Uterus (tissue), 4 donors: ENCODE results near the gene SLC5A3. TPM values are rescaled to one million over a fixed set of nuclear protein-coding genes. Genes with fewer than 3 reads are reported as not detected.

Source experiments
- DNase-seq, 2 donors: peaks; one replicate each; pipeline ENCODE4 v3.0.0-alpha.2; 2019 to 2020
- H3K27ac ChIP-seq, 2 donors: fragments of 200-600 bp; sonication (generic); 1 replicate in 1 of 2; 2 replicates in 1 of 2; pipeline ENCODE4 v1.5.1; 2016 to 2018
- H3K27me3 ChIP-seq, 2 donors: fragments of 200-600 bp; sonication (generic); one replicate each; pipeline ENCODE4 v1.5.1; 2018 to 2019; ENCODE audit warnings: control low read depth in 1 of 2
- H3K36me3 ChIP-seq, 2 donors: fragments of 200-600 bp; sonication (generic); one replicate each; pipeline ENCODE4 v1.5.1; 2019; ENCODE audit warnings: control low read depth in 1 of 2
- H3K4me1 ChIP-seq, 2 donors: fragments of 200-600 bp; sonication (generic); one replicate each; pipeline ENCODE4 v1.5.1; 2018 to 2019; ENCODE audit warnings: control low read depth in 1 of 2
- H3K4me3 ChIP-seq, 2 donors: fragments of 200-600 bp; sonication (generic); 1 replicate in 1 of 2; 2 replicates in 1 of 2; pipeline ENCODE4 v1.5.1; 2018 to 2019; ENCODE audit warnings: mild to moderate bottlenecking in 1 of 2
- H3K9me3 ChIP-seq, 2 donors: fragments of 200-600 bp; sonication (generic); one replicate each; pipeline ENCODE4 v1.5.1; 2019; ENCODE audit warnings: control low read depth in 1 of 2
- POLR2A ChIP-seq, 2 donors: fragments of 450-650 bp; IDR thresholded peaks; one replicate each; pipeline ENCODE4 v1.6.1; 2016; ENCODE audit warnings: antibody characterized with exemption in 2 of 2, mild to moderate bottlenecking in 1 of 2, moderate library complexity in 1 of 2
- intact Hi-C: fragments of 100-400 bp; cut with DNase I; formaldehyde crosslinking; loops from one replicate; pipeline ENCODE4 v1.15.1; 2023; ENCODE audit warnings: low total_unique reads
- total RNA-seq, 4 donors: library from RNA; depleted of rRNA in 3 of 4; stranded (reverse); fragments of >200 nt in 3 of 4; gene quantifications; one replicate each; pipeline versions ENCODE4 v1.1.0 to v1.2.4, GENCODE V29; 2014 to 2023
- TF ChIP-seq, protein P1 (sequence below), 4 experiments: fragments of 200-600 bp in 2 of 4; fragments of 450-650 bp in 2 of 4; sonication (generic) in 2 of 4; IDR thresholded peaks; one replicate each; pipeline ENCODE4 v1.5.1; 2016 to 2019; ENCODE audit warnings: antibody characterized with exemption in 4 of 4, mild to moderate bottlenecking in 2 of 4, moderate library complexity in 1 of 4
- donor health status: DM: yes; HTN: yes; CAD: no.

Gene SLC5A3
- total RNA-seq, 4 donors from 2014 or later, result 10.2 to 76.2 (median 17.1) TPM

DNA sequence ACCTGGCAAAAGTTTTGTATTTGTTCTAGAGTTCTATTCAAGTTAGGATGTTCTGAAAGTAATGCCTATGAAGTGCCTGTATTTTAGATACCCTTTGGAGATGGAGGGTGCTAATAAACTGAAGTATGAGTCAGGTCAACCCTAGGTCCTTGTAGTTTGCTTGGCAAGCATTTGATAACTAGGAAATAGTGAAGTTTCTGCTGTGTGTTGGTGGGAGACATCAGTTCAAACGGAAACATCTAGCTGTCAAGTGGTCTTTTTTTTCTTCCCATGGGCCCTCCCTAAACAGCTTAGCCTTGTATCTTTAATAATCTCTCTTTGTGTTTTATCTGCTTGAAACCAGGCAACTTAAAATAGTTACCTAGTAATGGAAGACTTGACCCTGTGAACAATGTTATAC is 4.5 kb downstream of the SLC5A3 start:
- H3K36me3 ChIP-seq, result no peaks in the 10 kb centered on the region
- no peak for DNase-seq
- H3K4me1 ChIP-seq, result peaks cover 0 to 31% of the 10 kb centered on the region in 2 donors
- H3K9me3 ChIP-seq, result no peaks in the 10 kb centered on the region
- intact Hi-C loops, result loop anchor here (10.0 kb wide), 1 partner anchor 133 kb away; no protein-coding TSS in a partner anchor
- no peak overlapping the region for H3K27ac ChIP-seq
- no peak overlapping the region for H3K4me3 ChIP-seq
- TF ChIP-seq, protein P1, sequence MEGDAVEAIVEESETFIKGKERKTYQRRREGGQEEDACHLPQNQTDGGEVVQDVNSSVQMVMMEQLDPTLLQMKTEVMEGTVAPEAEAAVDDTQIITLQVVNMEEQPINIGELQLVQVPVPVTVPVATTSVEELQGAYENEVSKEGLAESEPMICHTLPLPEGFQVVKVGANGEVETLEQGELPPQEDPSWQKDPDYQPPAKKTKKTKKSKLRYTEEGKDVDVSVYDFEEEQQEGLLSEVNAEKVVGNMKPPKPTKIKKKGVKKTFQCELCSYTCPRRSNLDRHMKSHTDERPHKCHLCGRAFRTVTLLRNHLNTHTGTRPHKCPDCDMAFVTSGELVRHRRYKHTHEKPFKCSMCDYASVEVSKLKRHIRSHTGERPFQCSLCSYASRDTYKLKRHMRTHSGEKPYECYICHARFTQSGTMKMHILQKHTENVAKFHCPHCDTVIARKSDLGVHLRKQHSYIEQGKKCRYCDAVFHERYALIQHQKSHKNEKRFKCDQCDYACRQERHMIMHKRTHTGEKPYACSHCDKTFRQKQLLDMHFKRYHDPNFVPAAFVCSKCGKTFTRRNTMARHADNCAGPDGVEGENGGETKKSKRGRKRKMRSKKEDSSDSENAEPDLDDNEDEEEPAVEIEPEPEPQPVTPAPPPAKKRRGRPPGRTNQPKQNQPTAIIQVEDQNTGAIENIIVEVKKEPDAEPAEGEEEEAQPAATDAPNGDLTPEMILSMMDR (IDR thresholded peaks at IDR 0.05), result no peak
- TF ChIP-seq POLR2A (IDR thresholded peaks at IDR 0.05), result no peak
- H3K27me3 ChIP-seq, result no peaks in the 10 kb centered on the region

DNA sequence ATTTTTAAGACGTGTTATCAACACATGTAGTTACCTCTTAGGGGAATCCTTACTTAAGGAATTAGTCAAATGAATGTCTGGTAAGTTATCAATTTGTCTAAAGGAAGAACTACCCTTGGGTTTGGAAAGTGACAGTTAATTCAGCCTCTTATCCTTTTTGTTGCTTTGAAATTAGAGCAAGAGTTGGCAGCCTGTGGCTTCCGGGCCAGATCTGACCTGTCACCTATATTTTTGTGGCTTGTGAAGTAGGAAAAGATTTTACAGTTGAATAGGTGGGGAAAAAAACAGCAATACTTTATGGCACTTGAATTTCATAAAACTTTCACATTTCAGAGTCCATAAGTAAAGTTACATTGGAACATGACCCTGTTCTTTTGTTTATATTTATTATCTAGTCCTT is 5.5 kb downstream of the SLC5A3 start:
- intact Hi-C loops, result loop anchor here (10.0 kb wide), 1 partner anchor 134 kb away; no protein-coding TSS in a partner anchor
- Histone ChIP-seq H3K36me3 (no peaks in the 10 kb centered on the region), H3K9me3 (no peaks in the 10 kb centered on the region), H3K4me3 (no peak overlapping the region), H3K27me3 (no peaks in the 10 kb centered on the region), H3K27ac (no peak overlapping the region), H3K4me1 (peaks cover 0 to 31% of the 10 kb centered on the region in 2 donors)
- TF ChIP-seq POLR2A (IDR thresholded peaks at IDR 0.05), result no peak
- TF ChIP-seq, protein P1 (IDR thresholded peaks at IDR 0.05), result no peak
- no peak for DNase-seq

DNA sequence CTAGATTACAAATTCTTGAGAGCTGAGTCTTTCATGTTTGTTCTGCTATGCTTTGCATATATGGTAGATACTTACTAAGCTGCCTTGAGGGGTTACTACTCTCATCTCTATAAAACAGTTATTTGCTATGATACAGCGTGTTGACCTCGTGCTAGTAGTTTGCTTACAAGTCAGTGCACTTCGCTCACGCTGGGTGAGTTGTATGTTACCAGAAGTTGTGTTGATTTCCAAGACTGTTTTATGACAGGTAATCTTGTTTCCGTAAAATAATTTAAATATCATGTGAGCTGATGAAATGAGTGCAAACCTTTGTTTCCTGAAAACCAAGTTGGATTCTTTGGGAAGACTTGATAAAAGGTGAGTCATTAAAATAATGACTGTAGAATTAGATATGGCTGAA is 7.3 kb downstream of the SLC5A3 start:
- Histone ChIP-seq H3K27me3 (no peaks in the 10 kb centered on the region), H3K4me1 (peaks cover 0 to 21% of the 10 kb centered on the region in 2 donors), H3K36me3 (no peaks in the 10 kb centered on the region), H3K9me3 (no peaks in the 10 kb centered on the region), H3K27ac (no peak overlapping the region), H3K4me3 (no peak overlapping the region)
- no peak for DNase-seq
- intact Hi-C loops, result no loop called here
- TF ChIP-seq, protein P1 (IDR thresholded peaks at IDR 0.05), result no peak
- TF ChIP-seq POLR2A (IDR thresholded peaks at IDR 0.05), result no peak

DNA sequence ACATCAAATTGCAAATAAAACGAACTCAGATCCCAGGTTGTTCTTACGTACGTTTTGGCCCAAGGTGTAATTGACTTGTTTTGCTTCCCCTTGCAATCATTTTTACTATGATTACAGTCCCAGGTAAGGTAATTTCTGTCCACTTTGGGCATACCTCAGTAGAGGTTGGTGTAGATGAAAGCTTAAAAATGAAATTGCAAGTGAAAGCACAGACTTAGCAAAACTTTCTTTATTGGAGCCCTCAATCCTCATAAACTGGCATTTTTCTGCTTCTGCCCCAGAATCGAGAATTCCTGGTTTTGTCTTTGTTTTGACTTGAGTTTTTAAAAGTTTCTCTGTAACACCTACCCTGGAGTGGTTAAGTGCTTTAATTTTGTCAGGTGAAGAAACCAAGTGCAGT is 9.4 kb downstream of the SLC5A3 start:
- Histone ChIP-seq H3K27ac (no peak overlapping the region), H3K4me1 (peaks cover 0 to 6% of the 10 kb centered on the region in 2 donors)
- TF ChIP-seq, protein P1 (IDR thresholded peaks at IDR 0.05), result no peak
- TF ChIP-seq POLR2A (IDR thresholded peaks at IDR 0.05), result no peak

DNA sequence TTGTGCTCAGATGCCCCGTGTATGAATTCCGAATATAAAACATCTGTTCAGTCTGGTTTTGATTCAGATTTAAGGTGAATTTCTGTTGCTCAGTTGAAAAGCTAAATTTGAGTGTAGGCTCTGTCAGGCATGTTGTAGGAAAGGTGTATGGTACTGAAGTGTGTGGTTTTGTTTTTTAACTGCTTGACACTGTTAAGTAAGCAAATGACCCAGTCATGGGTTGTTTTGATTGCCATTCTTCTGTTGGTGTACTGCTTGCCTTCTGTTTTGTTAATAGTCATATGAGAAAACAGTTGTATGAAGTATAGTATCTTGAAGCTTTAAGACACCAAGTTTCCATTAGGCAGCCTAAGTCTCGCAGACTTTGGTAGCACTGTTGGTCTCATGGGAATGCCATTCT is 10.0 kb downstream of the SLC5A3 start:
- no peak overlapping the region for H3K27ac ChIP-seq
- no peak overlapping the region for H3K4me3 ChIP-seq
- intact Hi-C loops, result no loop called here
- no peaks in the 10 kb centered on the region for H3K27me3 ChIP-seq
- DNase-seq, result no peak
- TF ChIP-seq, protein P1 (IDR thresholded peaks at IDR 0.05), result no peak
- no peak for TF ChIP-seq POLR2A (IDR thresholded peaks at IDR 0.05)
- no peaks in the 10 kb centered on the region for H3K36me3 ChIP-seq
- no peaks in the 10 kb centered on the region for H3K9me3 ChIP-seq
- H3K4me1 ChIP-seq, result peaks cover 0 to 6% of the 10 kb centered on the region in 2 donors

More for the DNA sequence above, 9.4 kb downstream of the SLC5A3 start:
- Histone ChIP-seq H3K4me3 (no peak overlapping the region), H3K9me3 (no peaks in the 10 kb centered on the region), H3K36me3 (no peaks in the 10 kb centered on the region), H3K27me3 (no peaks in the 10 kb centered on the region)
- DNase-seq, result no peak
- intact Hi-C loops, result no loop called here
